OCI-LY1 (cell line): ENCODE measurements around the gene C6orf118.

Experiments
- H2AFZ ChIP-seq: fragments of 200-600 bp; sonication (generic), shearing (Covaris generic); 2 replicates; pipeline ENCODE4 v1.6.0; 2014; ENCODE audit warnings: antibody characterized with exemption, mild to moderate bottlenecking, low read length
- H3F3A ChIP-seq: fragments of 200-600 bp; sonication (generic), shearing (Covaris generic); 2 replicates; pipeline ENCODE4 v1.6.0; 2014; ENCODE audit warnings: mild to moderate bottlenecking, antibody characterized with exemption, low read length, moderate library complexity; ENCODE audit not compliant: insufficient read depth
- H3K27ac ChIP-seq: fragments of 200-600 bp; sonication (generic); 2 replicates; pipeline ENCODE4 v1.5.1; 2014; ENCODE audit warnings: low read length, mixed run types, mild to moderate bottlenecking, low read depth; ENCODE audit not compliant: poor library complexity, severe bottlenecking
- H3K27me3 ChIP-seq: fragments of 200-600 bp; sonication (generic); 2 replicates; pipeline ENCODE4 v1.6.0; 2014; ENCODE audit warnings: antibody characterized with exemption, mild to moderate bottlenecking, low read length, moderate library complexity; ENCODE audit not compliant: insufficient read depth
- H3K36me3 ChIP-seq: fragments of 200-600 bp; sonication (generic); 2 replicates; pipeline ENCODE4 v1.6.1; 2014; ENCODE audit warnings: mild to moderate bottlenecking, antibody characterized with exemption, low read length, moderate library complexity, mixed read lengths; ENCODE audit not compliant: insufficient read depth
- H3K4me1 ChIP-seq: fragments of 200-600 bp; sonication (generic); 2 replicates; pipeline ENCODE4 v1.5.1; 2014; ENCODE audit warnings: mild to moderate bottlenecking, low read length, moderate library complexity; ENCODE audit not compliant: insufficient read depth, severe bottlenecking
- H3K4me2 ChIP-seq: fragments of 200-600 bp; sonication (generic), shearing (Covaris generic); 2 replicates; pipeline ENCODE4 v1.6.1; 2014; ENCODE audit warnings: low read length
- H3K4me3 ChIP-seq: fragments of 200-600 bp; sonication (generic); 2 replicates; pipeline ENCODE4 v1.5.1; 2014; ENCODE audit warnings: low read length, low read depth, mild to moderate bottlenecking, mixed read lengths; ENCODE audit not compliant: poor library complexity, severe bottlenecking
- H3K79me2 ChIP-seq: fragments of 200-600 bp; shearing (Covaris generic); 2 replicates; pipeline ENCODE4 v1.6.1; 2016; ENCODE audit warnings: mixed run types, low read length, mixed read lengths; ENCODE audit not compliant: insufficient read depth
- H3K9ac ChIP-seq: fragments of 200-600 bp; sonication (generic), shearing (Covaris generic); 2 replicates; pipeline ENCODE4 v1.6.1; 2014; ENCODE audit warnings: mild to moderate bottlenecking, low read length, mixed read lengths
- H3K9me2 ChIP-seq: fragments of 200-600 bp; sonication (generic), shearing (Covaris generic); 2 replicates; pipeline ENCODE4 v1.6.1; 2014; ENCODE audit warnings: low read depth, mild to moderate bottlenecking, low read length, mixed read lengths
- H3K9me3 ChIP-seq: fragments of 200-600 bp; shearing (Covaris generic); 2 replicates; pipeline ENCODE4 v1.6.1; 2014; ENCODE audit warnings: low read length, mixed read lengths
- H4K20me1 ChIP-seq: fragments of 200-600 bp; sonication (generic), shearing (Covaris generic); 2 replicates; pipeline ENCODE4 v1.6.0; 2016; ENCODE audit warnings: mild to moderate bottlenecking, low read length; ENCODE audit not compliant: insufficient read depth
- EZH2 ChIP-seq: fragments of 200-600 bp; sonication (generic), shearing (Covaris generic); IDR thresholded peaks from 2 replicates; pipeline ENCODE4 v1.8.0; 2017; ENCODE audit warnings: borderline replicate concordance, mixed run types, mild to moderate bottlenecking, antibody characterized with exemption, low read length, moderate library complexity, mixed read lengths
- TF ChIP-seq, protein P1 (sequence below): fragments of 200-600 bp; sonication (generic), shearing (Covaris generic); IDR thresholded peaks from 2 replicates; pipeline ENCODE4 v1.5.1; 2017; ENCODE audit warnings: mild to moderate bottlenecking, antibody characterized with exemption, low read length, moderate library complexity, mixed read lengths

C6orf118 gene

DNA sequence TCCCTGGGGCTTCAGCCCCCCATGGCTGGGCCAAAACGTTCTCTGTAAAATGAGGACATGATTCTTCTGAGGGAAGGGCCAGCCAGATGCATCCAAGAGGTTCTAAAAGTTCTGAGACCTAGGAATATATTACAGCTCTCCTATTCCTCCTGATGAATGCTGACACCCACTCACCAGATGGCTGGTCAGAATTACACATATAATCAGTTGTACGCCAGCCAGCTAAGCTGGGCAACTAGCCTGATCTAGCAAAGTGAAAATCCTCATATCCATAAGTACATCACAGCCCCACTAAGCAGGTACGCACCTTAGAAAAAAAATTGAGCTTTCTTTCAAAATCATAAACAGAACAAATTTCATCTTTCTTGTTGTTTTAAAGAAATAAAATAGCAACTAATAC, 34.8 kb downstream of the C6orf118 start:
- Histone ChIP-seq H3K27me3 (no peaks in the 10 kb centered on the region), H3K27ac (no peak overlapping the region), H3K9me3 (no peaks in the 10 kb centered on the region), H3K4me1 (no peaks in the 10 kb centered on the region), H3K9me2 (no peaks in the 10 kb centered on the region), H3K79me2 (no peaks in the 10 kb centered on the region), H3K9ac (no peak overlapping the region), H3K4me3 (no peak overlapping the region), H4K20me1 (no peaks in the 10 kb centered on the region), H3F3A (no peaks in the 10 kb centered on the region), H2AFZ (no peak overlapping the region), H3K4me2 (no peak overlapping the region), H3K36me3 (no peaks in the 10 kb centered on the region)
- TF ChIP-seq, protein P1, sequence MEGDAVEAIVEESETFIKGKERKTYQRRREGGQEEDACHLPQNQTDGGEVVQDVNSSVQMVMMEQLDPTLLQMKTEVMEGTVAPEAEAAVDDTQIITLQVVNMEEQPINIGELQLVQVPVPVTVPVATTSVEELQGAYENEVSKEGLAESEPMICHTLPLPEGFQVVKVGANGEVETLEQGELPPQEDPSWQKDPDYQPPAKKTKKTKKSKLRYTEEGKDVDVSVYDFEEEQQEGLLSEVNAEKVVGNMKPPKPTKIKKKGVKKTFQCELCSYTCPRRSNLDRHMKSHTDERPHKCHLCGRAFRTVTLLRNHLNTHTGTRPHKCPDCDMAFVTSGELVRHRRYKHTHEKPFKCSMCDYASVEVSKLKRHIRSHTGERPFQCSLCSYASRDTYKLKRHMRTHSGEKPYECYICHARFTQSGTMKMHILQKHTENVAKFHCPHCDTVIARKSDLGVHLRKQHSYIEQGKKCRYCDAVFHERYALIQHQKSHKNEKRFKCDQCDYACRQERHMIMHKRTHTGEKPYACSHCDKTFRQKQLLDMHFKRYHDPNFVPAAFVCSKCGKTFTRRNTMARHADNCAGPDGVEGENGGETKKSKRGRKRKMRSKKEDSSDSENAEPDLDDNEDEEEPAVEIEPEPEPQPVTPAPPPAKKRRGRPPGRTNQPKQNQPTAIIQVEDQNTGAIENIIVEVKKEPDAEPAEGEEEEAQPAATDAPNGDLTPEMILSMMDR, result no peak
- TF ChIP-seq EZH2, result no peak

GRCh38 chr6:165272585-165272984, 36.8 kb downstream of the C6orf118 start:
- Histone ChIP-seq H3K27me3 (no peaks in the 10 kb centered on the region), H3K4me2 (no peak overlapping the region), H3K9me3 (no peaks in the 10 kb centered on the region), H3K4me3 (no peak overlapping the region), H3K9ac (no peak overlapping the region), H3K9me2 (no peaks in the 10 kb centered on the region), H3K36me3 (no peaks in the 10 kb centered on the region), H3F3A (no peaks in the 10 kb centered on the region), H3K27ac (no peak overlapping the region), H3K79me2 (no peaks in the 10 kb centered on the region), H4K20me1 (no peaks in the 10 kb centered on the region), H2AFZ (no peak overlapping the region), H3K4me1 (no peaks in the 10 kb centered on the region)
- TF ChIP-seq, protein P1, result no peak

- Histone ChIP-seq H3K4me2 (no peak overlapping the region), H3K4me3 (no peak overlapping the region), H3K27ac (no peak overlapping the region), H4K20me1 (no peaks in the 10 kb centered on the region), H3K9me2 (no peaks in the 10 kb centered on the region), H3K36me3 (no peaks in the 10 kb centered on the region), H3K4me1 (no peaks in the 10 kb centered on the region), H2AFZ (no peak overlapping the region), H3K27me3 (no peaks in the 10 kb centered on the region), H3K9me3 (no peaks in the 10 kb centered on the region), H3F3A (no peaks in the 10 kb centered on the region), H3K9ac (no peak overlapping the region), H3K79me2 (no peaks in the 10 kb centered on the region)
- no peak for TF ChIP-seq EZH2
- TF ChIP-seq, protein P1, result no peak
Measured at GRCh38 chr6:165268987-165269386, 40.4 kb downstream of the C6orf118 start.
